ENCODE data around the gene ZCWPW1.

GRCh38 chr7:100400656-100401055 lies 27.8 kb downstream of the ZCWPW1 start:
- TF ChIP-seq, protein P1, sequence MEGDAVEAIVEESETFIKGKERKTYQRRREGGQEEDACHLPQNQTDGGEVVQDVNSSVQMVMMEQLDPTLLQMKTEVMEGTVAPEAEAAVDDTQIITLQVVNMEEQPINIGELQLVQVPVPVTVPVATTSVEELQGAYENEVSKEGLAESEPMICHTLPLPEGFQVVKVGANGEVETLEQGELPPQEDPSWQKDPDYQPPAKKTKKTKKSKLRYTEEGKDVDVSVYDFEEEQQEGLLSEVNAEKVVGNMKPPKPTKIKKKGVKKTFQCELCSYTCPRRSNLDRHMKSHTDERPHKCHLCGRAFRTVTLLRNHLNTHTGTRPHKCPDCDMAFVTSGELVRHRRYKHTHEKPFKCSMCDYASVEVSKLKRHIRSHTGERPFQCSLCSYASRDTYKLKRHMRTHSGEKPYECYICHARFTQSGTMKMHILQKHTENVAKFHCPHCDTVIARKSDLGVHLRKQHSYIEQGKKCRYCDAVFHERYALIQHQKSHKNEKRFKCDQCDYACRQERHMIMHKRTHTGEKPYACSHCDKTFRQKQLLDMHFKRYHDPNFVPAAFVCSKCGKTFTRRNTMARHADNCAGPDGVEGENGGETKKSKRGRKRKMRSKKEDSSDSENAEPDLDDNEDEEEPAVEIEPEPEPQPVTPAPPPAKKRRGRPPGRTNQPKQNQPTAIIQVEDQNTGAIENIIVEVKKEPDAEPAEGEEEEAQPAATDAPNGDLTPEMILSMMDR (IDR thresholded peaks at IDR 0.05; ENCODE audit: insufficient read depth, low read length, poor library complexity, severe bottlenecking) = peak; percentile 38
- no peak for TF ChIP-seq EZH2phosphoT487 (conservative IDR thresholded peaks at IDR 0.05; ENCODE audit: low read length)
